H7 (cell line): ENCODE results near the gene EPB41. TPM values are rescaled to one million over a fixed set of nuclear protein-coding genes. Genes with fewer than 3 reads are reported as not detected.
"Not testable (repeated sequence)": the region's sequence is repeated elsewhere in the genome, so short reads cannot be mapped to it uniquely, and the experiment has no call there.

ENCODE experiments used
- DNase-seq: peaks from one replicate; pipeline ENCODE4 v3.0.0; 2012
- H3K27me3 ChIP-seq: 2 replicates; pipeline ENCODE4 v1.6.0; 2011; ENCODE audit warnings: mild to moderate bottlenecking, low read length; ENCODE audit not compliant: control insufficient read depth, insufficient read depth
- H3K36me3 ChIP-seq: replicated peaks from 2 replicates; pipeline ENCODE4 v1.5.1; 2011; ENCODE audit warnings: low read length; ENCODE audit not compliant: control insufficient read depth, insufficient read depth
- H3K4me3 ChIP-seq: 2 replicates; pipeline ENCODE4 v1.5.1; 2011; ENCODE audit warnings: low read depth, mild to moderate bottlenecking, control low read depth, low read length, moderate library complexity; ENCODE audit not compliant: insufficient read depth
- total RNA-seq: library from RNA; depleted of rRNA; stranded (reverse); fragments of >200 nt; shearing (Covaris generic); gene quantifications from 2 replicates; pipeline ENCODE4 v1.2.3, GENCODE V29; 2014

Gene EPB41
- total RNA-seq, 1 experiment from 2014 or later = 58.7 TPM

DNA sequence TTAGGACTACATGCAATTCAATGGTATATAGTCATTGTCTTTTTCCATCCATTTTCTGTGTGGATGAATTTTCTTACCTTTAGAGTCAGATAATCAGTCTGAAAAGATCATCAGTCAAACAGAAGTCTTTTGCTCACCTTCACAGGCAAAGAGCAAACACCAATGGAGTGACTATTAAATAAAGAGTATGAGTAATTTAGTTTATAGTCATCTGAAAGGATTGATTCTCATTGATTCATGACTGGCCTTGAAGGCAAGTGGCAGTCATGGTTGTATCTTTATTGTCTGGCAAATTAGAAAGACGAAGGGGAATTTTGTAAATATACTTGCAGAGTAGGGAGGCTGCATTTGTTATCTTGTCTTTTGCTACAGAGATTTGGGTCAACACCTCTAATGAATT lies 89.9 kb downstream of the EPB41 start:
- no peak overlapping the region for H3K4me3 ChIP-seq
- no peaks in the 10 kb centered on the region for H3K36me3 ChIP-seq

DNA sequence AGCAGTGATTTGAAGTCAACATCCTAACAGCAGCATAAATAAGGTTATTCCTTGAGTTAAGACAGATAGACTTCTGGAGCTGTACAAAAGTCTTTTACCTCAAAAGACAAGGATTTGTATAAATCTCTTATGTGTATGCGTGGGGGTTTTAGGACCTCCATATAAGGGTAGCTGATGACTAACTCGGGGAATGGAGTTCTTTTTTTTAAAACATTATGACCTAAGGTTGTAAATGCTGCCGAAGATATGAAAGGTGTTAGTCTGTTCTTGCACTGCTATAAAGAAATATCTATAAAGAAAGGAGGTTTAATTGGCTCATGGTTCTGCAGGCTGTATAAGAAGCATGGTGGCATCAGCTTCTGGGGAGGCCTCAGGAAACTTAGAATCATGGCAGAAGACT lies 90.4 kb downstream of the EPB41 start:
- H3K4me3 ChIP-seq = no peak overlapping the region

More for the DNA sequence above, 89.9 kb downstream of the EPB41 start:
- no peak for DNase-seq
- no peaks in the 10 kb centered on the region for H3K27me3 ChIP-seq

DNA sequence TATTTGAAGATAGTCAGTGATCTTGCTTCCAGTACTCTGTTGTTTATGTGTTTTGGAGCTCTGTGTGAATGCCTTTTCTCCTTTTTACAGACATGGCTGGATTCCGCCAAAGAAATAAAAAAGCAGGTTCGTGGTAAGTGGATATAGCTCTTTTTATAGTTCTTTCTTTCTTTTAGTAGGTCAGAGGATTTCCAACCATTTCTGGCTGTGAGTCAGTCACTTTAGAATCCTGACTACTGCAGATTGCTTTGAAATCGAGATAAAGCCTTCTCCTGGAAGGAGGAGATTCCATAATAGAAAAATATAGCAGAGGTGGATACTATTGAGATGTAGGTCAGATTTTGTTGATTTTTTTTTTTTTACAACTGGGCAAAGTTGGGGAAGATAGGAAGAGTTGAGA lies 97.4 kb downstream of the EPB41 start:
- no peak for DNase-seq
- Histone ChIP-seq H3K27me3 (no peaks in the 10 kb centered on the region), H3K36me3 (no peaks in the 10 kb centered on the region), H3K4me3 (no peak overlapping the region)

More for the DNA sequence above, 90.4 kb downstream of the EPB41 start:
- H3K27me3 ChIP-seq = no peaks in the 10 kb centered on the region
- no peaks in the 10 kb centered on the region for H3K36me3 ChIP-seq
- DNase-seq = no peak

DNA sequence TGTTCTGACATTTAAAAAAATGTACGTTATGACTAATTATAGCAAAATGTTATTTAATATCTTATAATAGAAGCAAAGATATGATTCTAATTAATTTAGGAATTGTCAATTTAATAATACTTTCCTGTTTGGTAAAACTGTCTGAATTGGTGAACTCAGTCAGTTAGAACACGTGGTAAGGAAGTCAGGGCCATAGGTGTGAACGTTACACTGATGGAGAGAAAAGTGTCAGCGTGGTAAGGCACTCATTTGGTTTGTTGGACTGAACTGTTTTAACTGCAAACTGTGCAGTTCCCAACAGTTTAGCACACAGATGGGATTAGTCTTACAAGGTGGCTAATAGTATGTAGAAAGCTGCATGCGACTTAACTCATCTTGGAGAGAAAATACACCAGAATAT lies 102.9 kb downstream of the EPB41 start:
- no peaks in the 10 kb centered on the region for H3K36me3 ChIP-seq
- H3K27me3 ChIP-seq = no peaks in the 10 kb centered on the region
- DNase-seq = no peak

DNA sequence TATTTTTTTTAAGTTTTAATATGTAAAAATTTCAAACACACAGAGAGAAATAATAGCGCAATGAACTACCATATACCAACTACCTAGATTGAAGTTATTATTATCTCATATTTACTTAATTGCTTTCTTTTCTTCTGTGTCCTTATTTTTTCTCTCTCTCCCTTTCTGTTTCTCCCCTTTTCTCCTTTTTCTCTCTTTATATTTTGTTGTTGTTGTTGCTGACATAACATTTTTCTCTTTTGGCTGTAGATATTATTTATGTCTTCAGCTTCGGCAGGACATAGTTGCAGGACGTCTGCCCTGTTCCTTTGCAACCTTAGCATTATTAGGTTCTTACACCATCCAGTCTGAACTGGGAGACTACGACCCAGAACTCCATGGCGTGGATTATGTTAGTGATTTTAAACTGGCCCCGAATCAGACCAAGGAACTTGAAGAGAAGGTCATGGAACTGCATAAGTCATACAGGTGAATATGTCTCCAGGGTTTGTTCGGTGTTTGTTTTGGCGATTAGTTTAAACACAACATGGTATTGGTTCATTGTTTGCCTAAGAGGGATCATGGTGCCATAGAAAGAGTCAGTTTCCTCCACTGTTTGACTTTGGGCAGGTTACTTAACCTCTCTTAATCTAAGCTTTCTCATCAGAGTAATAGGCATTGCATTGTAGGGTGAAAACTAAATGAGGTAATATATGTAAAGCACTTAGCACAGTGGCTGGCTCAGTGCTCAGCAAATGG lies 103.8 kb downstream of the EPB41 start:
- no peaks in the 10 kb centered on the region for H3K27me3 ChIP-seq
- no peaks in the 10 kb centered on the region for H3K36me3 ChIP-seq
- H3K4me3 ChIP-seq = no peak overlapping the region
- no peak for DNase-seq

More for the DNA sequence above, 102.9 kb downstream of the EPB41 start:
- no peak overlapping the region for H3K4me3 ChIP-seq

DNA sequence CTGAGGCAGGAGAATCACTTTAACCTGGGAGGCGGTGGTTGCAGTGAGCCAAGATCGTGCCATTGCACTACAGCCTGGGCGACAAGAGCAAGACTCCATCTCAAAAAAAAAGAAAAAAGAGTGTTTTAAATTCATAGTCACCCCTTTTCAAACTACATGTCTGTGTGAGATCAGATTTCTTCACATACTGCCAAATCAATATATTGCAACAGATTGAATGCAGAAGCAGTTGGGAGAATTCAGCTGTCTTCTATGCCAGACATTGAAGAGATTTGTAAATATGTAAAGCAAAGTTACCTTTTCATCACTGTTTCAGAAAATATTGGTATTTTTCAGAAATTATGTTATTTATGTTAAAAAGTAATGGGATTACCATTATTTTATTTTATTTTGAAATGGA lies 108.3 kb downstream of the EPB41 start:
- H3K27me3 ChIP-seq = no peaks in the 10 kb centered on the region
- H3K4me3 ChIP-seq = no peak overlapping the region
- no peak for DNase-seq
- no peaks in the 10 kb centered on the region for H3K36me3 ChIP-seq

DNA sequence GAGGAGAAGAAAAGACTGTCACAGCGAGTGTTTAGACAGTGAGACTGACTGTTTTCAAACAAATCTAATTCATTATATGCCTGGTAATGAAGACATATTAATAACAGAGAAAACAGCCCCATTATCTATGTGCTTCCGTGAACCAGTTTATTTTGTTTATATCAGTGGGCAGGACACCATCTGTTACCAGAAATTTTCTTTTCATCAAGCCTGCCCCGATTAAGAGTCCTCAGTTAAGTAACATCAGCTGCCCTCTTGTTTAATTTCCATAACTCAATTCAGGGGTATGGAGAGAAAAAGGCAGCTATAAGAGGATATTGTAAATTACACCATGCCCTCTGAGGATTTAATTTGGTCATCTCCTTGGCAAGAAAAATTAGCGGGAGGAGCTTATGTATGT lies 115.3 kb downstream of the EPB41 start:
- H3K27me3 ChIP-seq = no peaks in the 10 kb centered on the region
- H3K36me3 ChIP-seq = no peaks in the 10 kb centered on the region
- H3K4me3 ChIP-seq = no peak overlapping the region
- no peak for DNase-seq

DNA sequence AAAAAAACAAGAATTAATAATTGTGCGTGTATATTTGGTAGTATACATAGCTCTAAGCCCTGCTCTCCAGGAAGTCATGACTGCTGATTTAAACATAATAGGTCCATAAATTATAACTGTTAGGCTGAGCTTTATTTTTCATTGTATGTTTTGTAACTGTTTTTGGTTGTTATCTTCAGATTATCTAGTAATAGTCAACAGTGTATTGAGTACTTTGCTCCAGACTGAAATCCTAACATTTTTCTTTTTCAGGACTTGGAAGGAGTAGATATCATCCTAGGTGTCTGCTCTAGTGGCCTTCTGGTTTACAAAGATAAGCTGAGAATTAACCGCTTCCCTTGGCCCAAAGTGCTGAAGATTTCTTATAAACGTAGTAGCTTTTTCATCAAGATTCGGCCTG lies 118.5 kb downstream of the EPB41 start:
- Histone ChIP-seq H3K36me3 (no peaks in the 10 kb centered on the region), H3K27me3 (no peaks in the 10 kb centered on the region), H3K4me3 (no peak overlapping the region)
- no peak for DNase-seq

DNA sequence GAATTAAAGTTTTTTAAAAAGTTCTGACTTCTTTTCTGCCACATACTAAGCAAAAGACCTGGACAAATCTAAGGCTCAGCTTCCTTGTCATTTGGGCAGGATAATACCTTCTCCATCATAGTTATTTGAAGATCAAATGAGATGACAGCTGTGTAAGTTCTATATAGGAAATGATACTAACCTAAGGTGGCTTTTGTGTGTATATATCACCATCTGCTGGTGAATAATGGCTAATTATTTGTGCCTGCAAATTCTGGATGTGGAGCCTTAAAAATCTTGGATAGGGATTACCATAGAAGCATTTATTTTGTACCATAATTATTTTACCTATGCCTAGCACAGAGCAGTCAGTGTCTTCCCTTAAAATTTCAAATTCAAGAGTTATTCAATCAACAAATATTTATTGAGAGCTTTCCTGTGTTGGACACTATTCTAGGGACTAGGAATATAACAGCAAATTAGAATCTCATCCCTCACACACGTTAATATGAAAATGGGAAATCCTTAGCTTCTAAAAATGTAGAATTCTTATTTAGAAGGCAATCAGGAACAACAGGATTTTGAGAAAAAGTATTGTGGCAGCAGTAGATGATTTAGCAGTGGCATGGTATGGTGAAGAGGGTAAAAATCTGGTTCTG lies 119.6 kb downstream of the EPB41 start:
- Histone ChIP-seq H3K27me3 (no peaks in the 10 kb centered on the region), H3K36me3 (no peaks in the 10 kb centered on the region), H3K4me3 (no peak overlapping the region)
- DNase-seq = peak; percentile 51

DNA sequence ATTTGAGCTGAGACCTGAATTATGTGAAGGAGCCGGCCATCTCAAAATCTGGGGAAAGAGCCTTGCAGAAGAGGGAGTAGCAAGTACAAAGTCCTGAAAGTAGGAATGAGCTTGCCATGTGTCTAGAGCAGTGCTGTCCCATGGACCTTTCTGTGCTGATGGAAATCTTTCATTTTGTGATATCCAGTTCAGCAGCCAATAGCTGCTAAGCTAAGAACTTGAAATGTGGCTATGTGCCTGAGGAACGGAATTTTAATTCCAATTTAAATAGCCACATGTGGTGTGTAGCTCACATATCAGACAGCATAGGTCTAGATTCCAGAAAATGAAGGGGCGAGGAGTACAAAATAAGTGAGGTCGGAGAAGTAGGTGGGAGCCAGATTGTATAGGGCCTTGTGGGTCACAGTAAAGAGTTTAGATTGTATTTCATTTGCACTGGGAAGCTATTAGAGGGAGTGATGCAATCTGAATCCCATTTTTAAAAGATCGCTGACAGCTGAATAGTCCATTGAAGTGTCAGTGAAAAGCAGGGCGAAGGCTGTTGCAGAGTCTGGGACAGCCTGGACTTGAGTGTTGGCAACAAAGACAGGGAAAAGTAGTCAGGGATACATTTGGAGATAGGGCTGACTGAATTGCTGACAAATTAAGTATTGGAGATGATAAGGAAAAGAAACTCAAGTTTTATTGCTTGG lies 129.1 kb downstream of the EPB41 start:
- DNase-seq = no peak
- no peaks in the 10 kb centered on the region for H3K27me3 ChIP-seq
- H3K36me3 ChIP-seq = no peaks in the 10 kb centered on the region
- no peak overlapping the region for H3K4me3 ChIP-seq

DNA sequence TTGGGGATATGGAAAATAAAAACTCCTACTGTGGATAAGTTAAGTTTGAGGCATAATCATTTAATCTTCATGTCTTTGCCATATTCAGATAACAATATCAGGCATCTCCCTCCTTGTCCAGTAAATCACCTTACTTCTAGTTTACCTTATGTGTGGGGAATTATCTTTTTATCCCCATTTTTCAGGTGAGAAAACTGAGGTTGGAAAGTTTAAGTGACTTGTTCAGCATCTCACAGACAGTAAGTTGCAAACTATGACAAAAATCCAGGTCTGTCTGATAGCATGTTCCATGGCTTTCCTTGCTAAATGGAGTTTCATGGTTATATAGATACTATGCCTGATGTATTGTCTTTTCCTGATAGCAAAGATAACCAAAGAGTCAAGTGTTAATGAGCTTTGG lies 129.6 kb downstream of the EPB41 start:
- no peak for DNase-seq
- Histone ChIP-seq H3K4me3 (no peak overlapping the region), H3K27me3 (no peaks in the 10 kb centered on the region), H3K36me3 (no peaks in the 10 kb centered on the region)

DNA sequence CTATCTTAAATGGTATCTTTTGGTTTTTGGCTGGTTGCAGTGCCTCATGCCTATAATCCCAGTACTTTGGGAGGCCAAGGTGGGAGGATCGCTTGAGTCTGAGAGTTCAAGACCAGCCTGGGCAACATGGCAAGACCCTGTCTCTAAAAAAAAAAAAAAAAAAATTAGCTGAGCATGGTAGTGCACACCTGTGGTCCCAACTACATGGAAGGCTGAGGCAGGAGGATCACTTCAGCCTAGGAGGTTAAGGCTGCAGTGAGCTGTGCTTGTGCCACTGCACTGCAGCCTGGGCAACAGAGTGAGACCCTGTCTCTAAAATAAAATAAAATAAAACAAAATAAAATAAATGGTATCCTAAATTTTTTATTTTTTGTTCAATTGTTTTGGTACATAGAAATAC lies 131.3 kb downstream of the EPB41 start:
- H3K36me3 ChIP-seq = not testable (repeated sequence)

DNA sequence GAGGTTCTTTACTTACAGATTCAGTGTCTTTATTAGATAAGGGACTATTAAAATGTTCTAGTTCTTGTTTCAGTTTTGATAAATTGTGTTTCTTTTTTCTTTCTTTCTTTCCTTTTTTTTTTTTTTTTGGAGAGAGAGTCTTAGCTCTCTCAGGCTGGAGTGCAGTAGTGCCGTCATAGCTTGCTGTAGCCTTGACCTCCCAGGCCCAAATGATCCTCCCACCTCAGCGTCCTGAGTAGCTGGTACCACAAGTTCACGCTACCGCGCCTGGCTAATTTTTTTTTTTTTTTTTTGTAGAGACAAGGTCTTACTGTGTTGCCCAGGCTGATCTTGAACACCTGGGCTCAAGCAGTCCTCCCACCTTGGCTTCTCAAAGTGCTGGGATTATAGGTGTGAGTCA lies 132.8 kb downstream of the EPB41 start:
- Histone ChIP-seq H3K4me3 (no peak overlapping the region), H3K36me3 (no peaks in the 10 kb centered on the region), H3K27me3 (no peaks in the 10 kb centered on the region)
- DNase-seq = no peak

More for the DNA sequence above, 131.3 kb downstream of the EPB41 start:
- not testable (repeated sequence) for H3K4me3 ChIP-seq, DNase-seq, H3K27me3 ChIP-seq

DNA sequence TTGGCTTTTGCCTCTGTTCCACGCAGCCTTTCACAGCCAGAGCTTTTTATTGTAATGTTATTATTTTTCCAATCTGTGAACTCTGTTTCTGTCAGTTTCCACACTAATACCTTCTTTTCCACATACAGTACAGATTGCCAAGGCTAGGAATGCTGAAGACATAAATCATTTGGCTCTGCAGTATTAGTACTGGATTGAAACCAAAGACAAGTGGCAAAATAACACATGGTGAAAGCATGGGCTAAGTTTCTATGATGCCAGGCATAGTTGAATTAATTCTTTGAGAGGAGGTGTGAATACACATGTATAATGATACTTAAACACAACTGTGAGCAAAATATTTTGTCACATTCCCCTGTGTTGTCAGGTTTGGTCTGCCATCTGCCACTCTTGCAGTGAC lies 135.8 kb downstream of the EPB41 start:
- no peak overlapping the region for H3K4me3 ChIP-seq
- H3K36me3 ChIP-seq = no peaks in the 10 kb centered on the region
- no peaks in the 10 kb centered on the region for H3K27me3 ChIP-seq
- DNase-seq = no peak

DNA sequence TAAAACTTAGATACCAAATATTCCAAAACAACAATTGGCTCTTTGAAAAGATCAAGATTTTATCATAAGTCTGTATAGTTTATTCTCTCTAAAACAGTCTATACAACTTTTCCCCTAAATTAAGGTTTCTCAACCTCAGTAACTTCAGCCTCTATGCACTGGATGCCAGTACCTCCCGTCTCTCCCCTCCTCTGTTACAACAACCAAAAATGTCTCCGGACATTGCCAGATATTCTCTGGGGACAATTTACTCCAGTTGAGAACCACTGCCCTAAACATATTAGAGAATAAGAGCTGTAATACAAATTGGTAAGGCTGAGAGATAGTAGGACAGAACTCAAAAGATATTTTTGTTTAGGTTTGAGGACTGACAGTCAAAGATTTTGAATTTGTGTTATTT lies 137.7 kb downstream of the EPB41 start:
- H3K36me3 ChIP-seq = no peaks in the 10 kb centered on the region
- DNase-seq = no peak
- no peak overlapping the region for H3K4me3 ChIP-seq

More for the DNA sequence above, 137.7 kb downstream of the EPB41 start:
- H3K27me3 ChIP-seq = no peaks in the 10 kb centered on the region
